Sigmoid colon (tissue), 7 donors: ENCODE data around the gene KIAA1549. TPM values are rescaled to one million over a fixed set of nuclear protein-coding genes. Genes with fewer than 3 reads are reported as not detected.

ENCODE experiments used
- DNase-seq: peaks from one replicate; pipeline ENCODE4 v3.0.0-alpha.2; 2019
- H3K27ac ChIP-seq, 4 donors: fragments of 200-600 bp; sonication (generic); one replicate each; pipeline ENCODE4 v1.5.1; 2016 to 2019; ENCODE audit warnings: mild to moderate bottlenecking in 1 of 4
- H3K27me3 ChIP-seq, 3 donors: fragments of 200-600 bp; sonication (generic); one replicate each; pipeline ENCODE4 v1.5.1; 2019; ENCODE audit warnings: mild to moderate bottlenecking in 1 of 3
- H3K36me3 ChIP-seq, 4 donors: fragments of 200-600 bp; sonication (generic); one replicate each; pipeline ENCODE4 v1.5.1; 2016 to 2019
- H3K4me1 ChIP-seq, 4 donors: fragments of 200-600 bp; sonication (generic); one replicate each; pipeline ENCODE4 v1.5.1; 2017 to 2019
- H3K4me3 ChIP-seq, 4 donors: fragments of 200-600 bp; sonication (generic); one replicate each; pipeline ENCODE4 v1.5.1; 2017 to 2019; ENCODE audit warnings: mild to moderate bottlenecking in 2 of 4, moderate library complexity in 1 of 4
- H3K9me3 ChIP-seq, 4 donors: fragments of 200-600 bp in 3 of 4; sonication (generic) in 3 of 4; one replicate each; pipeline versions ENCODE4 v1.5.1 to v1.6.1; 2013 to 2019
- EP300 ChIP-seq, 4 donors: sonication (generic); formaldehyde crosslinking; IDR thresholded peaks; one replicate each; pipeline ENCODE4 v1.6.1; 2017; ENCODE audit warnings: antibody characterized with exemption in 4 of 4
- POLR2A ChIP-seq, 2 donors: fragments of 450-650 bp; IDR thresholded peaks; one replicate each; pipeline ENCODE4 v1.6.1; 2016; ENCODE audit warnings: antibody characterized with exemption in 2 of 2, mild to moderate bottlenecking in 2 of 2, moderate library complexity in 2 of 2
- POLR2AphosphoS5 ChIP-seq, 4 donors: sonication (generic); formaldehyde crosslinking; IDR thresholded peaks; one replicate each; pipeline ENCODE4 v1.6.1; 2017; ENCODE audit warnings: antibody characterized with exemption in 4 of 4
- WGBS, 2 donors: extraction: QIAGEN DNeasy Blood & Tissue Kit; methylation state at CpG; one replicate each; pipeline ENCODE4 v1.1.7; 2013; 5-methylcytosine and 5-hydroxymethylcytosine counted together
- intact Hi-C: fragments of 100-400 bp; cut with DNase I; formaldehyde crosslinking; loops from one replicate; pipeline ENCODE4 v1.15.1; 2023
- polyA plus RNA-seq, 3 donors: library from polyadenylated mRNA; stranded (reverse); fragments of 200-250 nt; gene quantifications; one replicate each; pipeline ENCODE4 v1.2.3, GENCODE V29; 2013
- total RNA-seq, 4 donors: library from RNA; depleted of rRNA; stranded (reverse); fragments of >200 nt; gene quantifications; one replicate each; pipeline ENCODE4 v1.1.0, GENCODE V29; 2016
- TF ChIP-seq, protein P1 (sequence below), 4 experiments: fragments of 450-650 bp in 3 of 4; fragments of 200-600 bp in 1 of 4; IDR thresholded peaks; one replicate each; pipeline ENCODE4 v1.5.1; 2016 to 2019; ENCODE audit warnings: antibody characterized with exemption in 4 of 4, mild to moderate bottlenecking in 3 of 4, moderate library complexity in 2 of 4
- donor health status: healthy with polysubstance abuse.
- donor health status: Bipolar disorder and iron deficiency.
- donor health status: healthy.

The KIAA1549 gene
- total and polyA plus RNA-seq, 7 donors, result under 0.01 to 3.0 (median 1.1) TPM

DNA sequence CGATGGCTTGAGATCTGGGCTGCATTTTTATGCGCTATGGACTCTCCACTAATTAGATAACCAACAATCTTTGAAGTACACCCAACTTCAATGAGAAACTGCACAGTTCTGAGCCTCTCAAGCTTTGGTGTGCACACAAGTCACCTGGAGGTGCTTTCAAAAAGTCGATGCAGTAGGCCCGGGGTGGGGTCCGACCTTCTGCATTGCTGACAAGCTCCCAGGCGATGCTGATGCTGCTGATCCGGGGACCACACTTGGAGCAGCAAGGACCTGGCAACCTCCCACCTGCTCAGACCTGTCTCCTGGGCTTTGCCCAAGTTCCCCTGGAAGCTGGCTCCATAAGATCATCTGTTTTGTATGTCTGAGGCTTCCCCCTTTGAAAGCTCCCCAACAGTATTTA, 10.7 kb downstream of the KIAA1549 start:
- intact Hi-C loops, result no loop called here
- no peaks in the 10 kb centered on the region for H3K9me3 ChIP-seq
- no peaks in the 10 kb centered on the region for H3K36me3 ChIP-seq
- no peaks in the 10 kb centered on the region for H3K27me3 ChIP-seq
- H3K27ac ChIP-seq, result no peak overlapping the region
- TF ChIP-seq POLR2A (IDR thresholded peaks at IDR 0.05), result no peak
- no peak for TF ChIP-seq EP300 (IDR thresholded peaks at IDR 0.05)
- no peak for TF ChIP-seq POLR2AphosphoS5 (IDR thresholded peaks at IDR 0.05)
- TF ChIP-seq, protein P1, sequence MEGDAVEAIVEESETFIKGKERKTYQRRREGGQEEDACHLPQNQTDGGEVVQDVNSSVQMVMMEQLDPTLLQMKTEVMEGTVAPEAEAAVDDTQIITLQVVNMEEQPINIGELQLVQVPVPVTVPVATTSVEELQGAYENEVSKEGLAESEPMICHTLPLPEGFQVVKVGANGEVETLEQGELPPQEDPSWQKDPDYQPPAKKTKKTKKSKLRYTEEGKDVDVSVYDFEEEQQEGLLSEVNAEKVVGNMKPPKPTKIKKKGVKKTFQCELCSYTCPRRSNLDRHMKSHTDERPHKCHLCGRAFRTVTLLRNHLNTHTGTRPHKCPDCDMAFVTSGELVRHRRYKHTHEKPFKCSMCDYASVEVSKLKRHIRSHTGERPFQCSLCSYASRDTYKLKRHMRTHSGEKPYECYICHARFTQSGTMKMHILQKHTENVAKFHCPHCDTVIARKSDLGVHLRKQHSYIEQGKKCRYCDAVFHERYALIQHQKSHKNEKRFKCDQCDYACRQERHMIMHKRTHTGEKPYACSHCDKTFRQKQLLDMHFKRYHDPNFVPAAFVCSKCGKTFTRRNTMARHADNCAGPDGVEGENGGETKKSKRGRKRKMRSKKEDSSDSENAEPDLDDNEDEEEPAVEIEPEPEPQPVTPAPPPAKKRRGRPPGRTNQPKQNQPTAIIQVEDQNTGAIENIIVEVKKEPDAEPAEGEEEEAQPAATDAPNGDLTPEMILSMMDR (IDR thresholded peaks at IDR 0.05), result no peak
- 95% methylated on average over 7 of the region's 7 CpGs for WGBS, 2 donors
- no peak for DNase-seq
- H3K4me1 ChIP-seq, result no peaks in the 10 kb centered on the region
- no peak overlapping the region for H3K4me3 ChIP-seq

DNA sequence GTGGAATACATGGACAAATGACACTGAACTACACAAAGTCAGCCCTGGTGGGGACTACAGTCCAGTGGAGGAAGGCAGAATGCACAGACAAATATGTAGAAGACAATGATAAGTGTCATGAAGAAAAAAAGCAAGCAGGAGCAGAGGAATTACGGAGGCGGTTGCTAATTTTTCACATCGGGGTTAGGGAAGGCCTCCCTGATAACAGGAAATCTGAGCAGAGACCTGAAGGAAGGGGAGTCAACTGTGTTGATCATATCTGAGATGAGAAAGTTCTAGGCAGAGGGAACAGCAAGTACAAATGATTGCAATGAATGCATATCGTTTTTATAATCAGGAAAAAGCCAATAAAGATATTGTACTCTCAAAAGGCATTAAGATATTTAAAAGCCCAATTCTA, 14.0 kb downstream of the KIAA1549 start:
- no peaks in the 10 kb centered on the region for H3K27me3 ChIP-seq
- 73 to 76% methylated on average over 4 of the region's 4 CpGs for WGBS, 2 donors
- H3K4me1 ChIP-seq, result no peaks in the 10 kb centered on the region
- intact Hi-C loops, result no loop called here
- no peaks in the 10 kb centered on the region for H3K9me3 ChIP-seq
- no peaks in the 10 kb centered on the region for H3K36me3 ChIP-seq
- no peak overlapping the region for H3K27ac ChIP-seq
- H3K4me3 ChIP-seq, result no peak overlapping the region
- DNase-seq, result no peak
- TF ChIP-seq EP300 (IDR thresholded peaks at IDR 0.05) (no peak), POLR2AphosphoS5 (IDR thresholded peaks at IDR 0.05) (no peak), POLR2A (IDR thresholded peaks at IDR 0.05) (no peak)
- TF ChIP-seq, protein P1 (IDR thresholded peaks at IDR 0.05), result no peak

DNA sequence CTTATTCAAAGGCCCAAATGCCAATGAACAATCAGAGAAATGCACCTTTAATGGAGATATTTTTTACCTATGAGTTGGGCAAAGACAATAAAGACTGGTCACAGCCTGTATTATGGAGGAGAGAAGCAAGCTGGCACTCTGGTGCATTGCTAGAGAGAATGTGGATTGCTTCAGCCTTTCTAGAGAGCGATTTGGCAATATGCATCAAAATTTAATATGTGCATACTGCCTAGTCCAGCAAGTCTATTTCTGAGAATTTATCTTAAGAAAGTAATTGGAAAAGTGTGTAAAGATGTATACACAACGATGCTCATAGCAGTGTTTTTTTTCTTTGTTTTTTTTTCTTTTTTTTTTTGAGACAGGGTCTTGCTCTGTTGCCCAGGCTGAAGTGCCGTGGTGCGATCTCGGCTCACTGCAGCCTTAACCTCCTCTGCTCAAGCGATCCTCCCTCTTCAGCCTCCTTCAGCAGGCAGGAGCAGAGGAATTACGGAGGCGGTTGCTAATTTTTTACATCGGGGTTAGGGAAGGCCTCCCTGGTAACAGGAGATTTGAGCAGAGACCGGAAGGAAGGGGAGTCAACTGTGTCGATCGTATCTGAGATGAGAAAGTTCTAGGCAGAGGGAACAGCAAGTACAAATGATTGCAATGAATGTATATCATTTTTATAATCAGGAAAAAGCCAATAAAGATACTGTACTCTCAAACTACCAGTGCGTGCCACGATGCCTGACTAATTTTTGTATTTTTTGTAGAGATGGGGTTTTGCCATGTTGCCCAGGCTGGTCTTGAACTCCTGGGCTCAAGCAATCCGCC, 16.4 kb downstream of the KIAA1549 start:
- no peak overlapping the region for H3K4me3 ChIP-seq
- 86 to 92% methylated on average over 15 of the region's 15 CpGs for WGBS, 2 donors

DNA sequence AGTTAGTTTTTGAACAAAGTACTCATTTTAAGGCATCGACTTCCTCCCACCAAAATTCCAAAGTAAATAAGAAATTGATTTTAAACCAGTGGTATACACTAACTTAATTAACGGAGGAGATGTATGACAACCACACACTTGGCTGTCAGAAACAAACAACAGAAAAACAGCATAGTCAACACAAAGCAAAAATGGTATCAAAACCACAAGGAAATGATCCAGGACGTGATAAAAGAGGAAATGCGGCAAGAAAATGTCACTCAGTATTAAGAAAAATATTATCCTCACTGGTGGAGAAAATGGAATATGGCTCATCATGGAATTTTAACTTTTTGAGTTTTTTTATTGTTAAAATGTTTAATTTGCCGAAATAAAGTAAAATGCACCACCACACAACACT, 17.5 kb downstream of the KIAA1549 start:
- Histone ChIP-seq H3K27ac (no peak overlapping the region), H3K27me3 (no peaks in the 10 kb centered on the region), H3K4me3 (no peak overlapping the region), H3K36me3 (no peaks in the 10 kb centered on the region), H3K9me3 (no peaks in the 10 kb centered on the region), H3K4me1 (no peaks in the 10 kb centered on the region)
- DNase-seq, result no peak
- WGBS, 2 donors, result 33 to 73% methylated on average over 5 of the region's 5 CpGs
- no peak for TF ChIP-seq POLR2AphosphoS5 (IDR thresholded peaks at IDR 0.05)
- TF ChIP-seq POLR2A (IDR thresholded peaks at IDR 0.05), result no peak
- TF ChIP-seq, protein P1 (IDR thresholded peaks at IDR 0.05), result no peak
- TF ChIP-seq EP300 (IDR thresholded peaks at IDR 0.05), result no peak
- intact Hi-C loops, result no loop called here

More for the DNA sequence above, 16.4 kb downstream of the KIAA1549 start:
- Histone ChIP-seq H3K9me3 (no peaks in the 10 kb centered on the region), H3K36me3 (no peaks in the 10 kb centered on the region), H3K27me3 (no peaks in the 10 kb centered on the region), H3K27ac (no peak overlapping the region), H3K4me1 (no peaks in the 10 kb centered on the region)
- intact Hi-C loops, result no loop called here
- no peak for DNase-seq
- TF ChIP-seq POLR2A (IDR thresholded peaks at IDR 0.05) (no peak), POLR2AphosphoS5 (IDR thresholded peaks at IDR 0.05) (no peak), EP300 (IDR thresholded peaks at IDR 0.05) (no peak)
- TF ChIP-seq, protein P1 (IDR thresholded peaks at IDR 0.05), result no peak
